HG03565 (cell line): ENCODE results near the gene TCTN2.

Experiments used
- ATAC-seq: cut with Tn5 transposase; IDR thresholded peaks from one replicate; pipeline ENCODE4 v1.9.1; 2021; ENCODE audit warnings: mild to moderate bottlenecking, moderate library complexity; ENCODE audit not compliant: unreplicated experiment

TCTN2 gene

GRCh38 chr12:123683964-123684363, 13.1 kb downstream of the TCTN2 start:
- ATAC-seq = no peak

- ATAC-seq = no peak
Observed at GRCh38 chr12:123686636-123687190, 15.8 kb downstream of the TCTN2 start.

DNA sequence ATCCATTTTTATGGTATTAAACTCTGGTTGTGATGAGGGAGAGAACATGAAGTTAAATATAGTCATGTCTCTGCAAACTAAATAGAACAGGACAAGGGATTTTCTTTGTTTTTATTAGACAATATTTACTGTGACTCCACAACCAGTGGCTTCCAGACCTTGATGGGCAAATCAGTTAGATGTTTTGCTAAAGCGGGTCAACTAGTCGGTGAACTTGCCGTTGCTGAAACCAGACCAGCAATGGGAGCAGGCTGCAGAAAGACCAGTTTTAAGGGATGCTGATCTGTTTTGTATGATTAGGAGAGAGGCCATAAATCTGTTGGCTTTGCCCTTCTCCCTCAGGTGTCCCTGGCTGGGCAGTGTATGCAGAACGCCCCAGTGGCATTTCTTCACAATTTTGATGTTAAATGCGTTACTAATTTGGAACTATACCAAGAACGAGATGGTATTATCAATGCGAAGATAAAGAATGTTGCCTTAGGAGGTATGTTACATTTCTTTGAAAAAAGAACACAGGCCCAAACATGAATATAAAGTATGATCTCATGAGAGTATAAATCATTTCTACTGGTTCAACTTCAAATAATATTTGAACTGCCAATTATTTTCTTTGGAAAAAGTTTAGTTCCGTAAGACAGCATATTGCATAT, 19.4 kb downstream of the TCTN2 start:
- no peak for ATAC-seq

- no peak for ATAC-seq
Observed at GRCh38 chr12:123696207-123696606, 25.3 kb downstream of the TCTN2 start.

DNA sequence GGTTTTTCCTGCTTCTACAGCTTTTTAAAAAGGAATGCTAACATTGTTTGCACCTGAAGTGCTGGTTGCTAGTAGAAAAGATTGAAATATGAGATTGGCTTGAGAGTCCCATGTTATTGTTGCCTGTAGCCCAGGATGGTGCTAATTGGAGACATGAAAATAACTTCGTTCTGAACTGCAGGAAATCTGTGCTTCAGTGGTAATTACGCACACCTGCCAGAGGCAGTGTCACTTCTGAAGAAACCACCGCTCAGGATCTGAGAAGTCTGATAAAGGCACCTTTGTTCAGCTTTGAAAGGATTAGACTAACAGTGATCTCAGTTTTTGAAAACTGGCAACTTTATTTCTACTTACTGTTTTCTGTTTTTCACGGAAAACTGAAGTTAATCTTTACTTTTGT, 25.7 kb downstream of the TCTN2 start:
- ATAC-seq = no peak

DNA sequence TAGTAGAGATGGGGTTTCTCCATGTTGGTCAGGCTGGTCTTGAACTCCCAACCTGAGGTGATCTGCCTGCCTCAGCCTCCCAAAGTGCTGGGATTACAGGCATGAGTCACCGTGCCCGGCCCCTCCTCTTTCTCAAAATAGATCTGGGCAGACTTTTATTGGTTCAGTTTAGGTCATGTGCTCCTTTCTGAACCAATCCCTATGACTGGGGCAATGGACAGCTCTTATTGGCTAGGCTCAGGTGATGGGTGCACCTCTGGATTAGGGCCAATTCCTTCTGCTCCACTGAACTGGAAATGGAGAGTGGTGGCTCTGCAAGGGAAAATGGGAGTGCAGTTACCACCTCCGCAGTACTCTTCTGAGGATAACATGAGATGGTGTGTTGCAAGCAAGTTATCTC, 35.0 kb downstream of the TCTN2 start:
- ATAC-seq = no peak

- no peak for ATAC-seq
Observed at GRCh38 chr12:123707466-123707865, 36.6 kb downstream of the TCTN2 start.

- ATAC-seq = no peak
Observed at GRCh38 chr12:123712780-123713319, 41.9 kb downstream of the TCTN2 start.

- ATAC-seq = no peak
Observed at GRCh38 chr12:123713398-123713797, 42.5 kb downstream of the TCTN2 start.

GRCh38 chr12:123713823-123714585, 43.1 kb downstream of the TCTN2 start:
- ATAC-seq = no peak

- no peak for ATAC-seq
Observed at GRCh38 chr12:123715195-123715594, 44.3 kb downstream of the TCTN2 start.

DNA sequence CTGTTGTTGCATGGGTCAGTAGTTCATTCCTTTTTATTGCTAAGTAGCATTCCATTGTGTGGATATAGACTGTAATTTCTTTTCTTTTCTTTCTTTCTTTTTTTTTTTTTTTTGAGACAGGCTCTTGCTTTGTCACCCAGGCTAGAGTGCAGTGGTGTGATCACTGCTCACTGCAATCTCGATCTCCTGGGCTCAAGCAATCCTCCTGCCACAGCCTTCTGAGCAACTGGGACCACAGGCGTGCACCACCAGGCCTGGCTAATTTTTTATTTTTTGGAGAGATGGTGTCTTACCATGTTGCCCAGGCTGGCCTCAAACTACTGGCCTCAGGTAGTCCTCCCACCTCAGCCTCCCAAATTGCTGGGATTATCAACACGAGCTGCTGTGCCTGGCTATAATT, 46.4 kb downstream of the TCTN2 start:
- ATAC-seq = no peak

DNA sequence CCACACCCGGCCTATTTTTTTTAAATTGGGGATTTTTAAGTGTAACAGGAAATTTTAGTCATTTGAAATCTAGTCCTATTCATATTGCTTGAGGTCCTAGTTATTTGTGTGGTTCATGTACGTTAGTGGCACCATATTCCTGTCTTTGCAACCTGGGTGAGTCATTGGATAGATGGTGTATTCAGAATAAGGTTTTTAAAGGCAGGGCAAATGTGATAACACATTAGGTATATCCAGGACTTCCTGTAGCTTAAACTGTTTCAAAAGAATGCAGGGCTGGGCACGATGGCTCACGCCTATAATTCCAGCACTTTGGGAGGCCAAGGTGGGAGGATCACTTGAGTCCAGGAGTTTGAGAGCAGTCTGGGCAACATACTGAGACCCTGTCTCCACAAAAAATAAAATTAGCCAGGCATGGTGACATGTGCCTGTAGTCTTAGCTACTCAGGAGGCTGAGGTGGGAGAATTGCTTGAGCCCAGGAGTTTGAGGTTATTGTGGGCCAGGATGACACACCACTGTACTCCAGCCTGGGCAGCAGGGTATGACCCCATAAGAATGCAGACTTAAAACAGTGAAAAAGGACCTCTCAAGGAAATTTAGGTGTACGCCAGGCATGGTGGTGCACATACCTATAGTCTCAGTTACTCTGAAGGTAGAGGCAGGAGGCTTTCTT, 49.4 kb downstream of the TCTN2 start:
- no peak for ATAC-seq

GRCh38 chr12:123721245-123721644, 50.3 kb downstream of the TCTN2 start:
- ATAC-seq = no peak

DNA sequence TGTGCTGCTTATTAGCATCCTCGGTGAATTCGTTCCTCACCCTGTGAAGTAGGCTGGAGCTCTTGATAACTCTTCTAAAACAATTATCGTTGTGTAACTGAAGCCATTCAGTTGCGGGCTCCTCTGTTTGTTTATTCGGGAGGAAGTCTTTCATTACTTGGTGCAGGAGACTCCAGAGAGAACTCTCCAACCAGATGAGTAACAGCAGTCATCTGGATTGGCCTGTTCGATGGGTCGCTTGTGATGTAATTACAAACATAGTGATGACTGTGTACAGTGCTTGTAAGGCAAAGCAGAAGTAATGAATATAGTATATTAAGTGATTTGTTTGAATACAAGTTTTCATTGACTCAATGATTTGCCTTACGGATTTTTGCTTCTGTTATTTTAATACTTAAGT, 52.1 kb downstream of the TCTN2 start:
- no peak for ATAC-seq

GRCh38 chr12:123723765-123724164, 52.9 kb downstream of the TCTN2 start:
- ATAC-seq = no peak

GRCh38 chr12:123726244-123726643, 55.3 kb downstream of the TCTN2 start:
- no peak for ATAC-seq

DNA sequence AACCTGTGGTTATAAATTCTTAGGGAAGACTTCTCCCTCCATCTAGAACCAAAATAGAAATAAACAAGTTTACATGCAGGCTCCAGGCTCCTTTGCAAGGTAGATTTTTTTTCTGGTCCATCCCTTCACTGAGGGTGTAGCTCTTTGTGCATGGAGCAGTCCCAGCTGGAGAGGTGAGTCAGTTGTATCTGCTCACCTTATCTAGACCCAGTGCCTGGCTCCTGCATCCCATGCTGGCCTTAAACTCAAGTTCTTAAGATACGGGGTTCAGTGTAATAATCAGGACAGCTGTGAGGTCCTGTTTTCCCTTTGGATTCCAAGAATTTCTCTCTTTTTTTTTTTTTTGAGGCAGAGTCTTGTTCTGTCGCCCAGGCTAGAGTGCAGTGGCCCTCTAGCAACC, 56.0 kb downstream of the TCTN2 start:
- ATAC-seq = no peak

GRCh38 chr12:123727878-123728277, 57.0 kb downstream of the TCTN2 start:
- ATAC-seq = no peak

DNA sequence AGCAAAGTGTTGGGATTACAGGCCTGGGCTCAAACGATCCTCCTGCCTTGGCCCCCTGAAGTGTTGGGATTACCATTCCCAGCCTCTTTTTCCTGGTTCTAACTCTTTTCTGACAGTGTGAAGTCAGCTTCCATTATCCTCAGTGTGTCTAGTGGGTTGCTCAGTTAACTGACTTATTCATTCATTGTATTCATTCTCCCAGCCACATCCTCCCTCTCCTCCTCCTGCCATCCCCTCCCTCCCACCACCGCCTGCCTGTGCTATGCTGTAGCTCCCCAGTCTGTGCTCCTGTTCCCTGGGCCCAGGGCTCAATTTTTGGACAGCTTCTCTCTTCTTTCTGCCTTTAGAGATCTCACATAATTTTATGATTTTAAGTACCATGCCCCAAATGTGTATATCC, 60.7 kb downstream of the TCTN2 start:
- ATAC-seq = no peak

DNA sequence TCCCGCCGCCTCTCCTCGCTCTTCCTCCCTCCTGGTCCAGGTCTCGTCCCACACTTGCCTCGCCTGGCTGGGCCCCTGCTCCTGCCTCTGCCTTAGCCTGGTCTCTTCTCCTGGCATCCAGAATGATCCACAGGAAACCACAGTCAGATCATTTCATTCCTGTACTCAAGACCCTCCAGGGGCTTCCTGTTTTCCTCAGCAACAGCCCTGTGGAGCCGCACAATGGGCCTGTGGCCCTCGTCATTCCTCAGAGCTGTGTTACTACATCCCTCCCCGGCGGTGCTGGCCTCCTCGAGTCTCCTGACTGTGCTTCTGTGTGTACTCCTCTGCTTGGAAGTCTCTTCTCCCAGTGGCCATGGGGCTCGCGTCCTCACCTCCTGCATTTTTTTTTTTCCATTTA, 61.3 kb downstream of the TCTN2 start:
- ATAC-seq = no peak

DNA sequence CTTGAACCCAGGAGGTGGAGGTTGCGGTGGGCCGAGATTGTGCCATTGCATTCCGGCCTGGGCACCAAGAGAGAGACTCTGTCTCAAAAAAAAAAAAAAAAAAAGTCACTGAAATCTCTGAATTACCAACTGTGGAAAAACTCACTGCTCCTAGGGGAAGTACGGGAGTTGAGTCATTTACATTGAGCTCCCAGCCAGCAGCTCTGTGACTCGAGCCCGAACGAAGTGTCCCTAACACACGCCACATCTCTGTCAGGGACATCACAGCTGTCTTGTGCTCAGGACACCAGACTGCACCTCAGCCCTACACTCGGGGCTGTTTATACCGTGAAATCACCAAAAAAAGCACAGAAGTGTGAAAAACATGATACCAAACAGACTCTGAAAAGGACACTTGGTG, 62.3 kb downstream of the TCTN2 start:
- no peak for ATAC-seq
